Activated naive CD4-positive, alpha-beta T cell treated with anti-CD3 and anti-CD28 coated beads, Interleukin-2, amount 50 U/mL, for 16 hours (primary cell): ENCODE data around the gene GOLGA8R.
"Not testable (repeated sequence)": the region's sequence is repeated elsewhere in the genome, so short reads cannot be mapped to it uniquely, and the experiment has no call there.

Source experiments
- DNase-seq: peaks from one replicate; pipeline ENCODE4 v3.0.0-alpha.2; 2020

Gene GOLGA8R, protein sequence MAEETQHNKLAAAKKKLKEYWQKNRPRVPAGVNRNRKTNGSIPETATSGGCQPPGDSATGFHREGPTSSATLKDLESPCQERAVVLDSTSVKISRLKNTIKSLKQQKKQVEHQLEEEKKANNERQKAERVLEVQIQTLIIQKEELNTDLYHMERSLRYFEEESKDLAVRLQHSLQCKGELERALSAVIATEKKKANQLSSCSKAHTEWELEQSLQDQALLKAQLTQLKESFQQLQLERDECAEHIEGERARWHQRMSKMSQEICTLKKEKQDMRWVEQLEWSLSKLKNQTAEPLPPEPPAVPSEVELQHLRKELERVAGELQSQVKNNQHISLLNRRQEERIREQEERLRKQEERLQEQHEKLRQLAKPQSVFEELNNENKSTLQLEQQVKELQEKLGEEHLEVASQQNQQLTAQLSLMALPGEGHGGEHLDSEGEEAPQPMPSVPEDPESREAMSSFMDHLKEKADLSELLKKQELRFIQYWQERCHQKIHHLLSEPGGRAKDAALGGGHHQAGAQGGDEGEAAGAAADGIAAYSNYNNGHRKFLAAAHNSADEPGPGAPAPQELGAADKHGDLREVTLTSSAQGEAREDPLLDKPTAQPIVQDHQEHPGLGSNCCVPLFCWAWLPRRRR

DNA sequence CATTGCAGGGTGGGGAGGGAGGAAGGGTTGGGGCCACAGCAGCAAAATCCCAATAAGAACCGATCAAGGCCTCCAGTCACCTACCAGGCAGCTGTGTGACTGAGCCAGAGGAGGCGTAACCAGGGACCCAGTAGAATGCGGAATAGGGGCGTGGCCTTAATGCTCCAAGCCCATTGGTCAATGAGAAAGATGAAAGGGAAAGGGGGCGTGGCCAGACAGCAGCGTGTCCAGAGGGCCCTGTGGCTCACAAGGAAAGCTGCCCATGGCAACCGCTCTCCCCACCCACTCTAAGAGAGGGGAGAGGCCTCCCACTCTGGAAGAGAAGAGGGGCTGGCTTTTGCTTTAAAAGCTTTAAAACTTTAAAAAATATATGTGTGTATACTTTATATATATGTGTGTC, at the start of gene GOLGA8R:
Gene GOLGA8R, minus strand, starts transcription at position 101 of the 400 bp plus-strand sequence. Its CDS starts 98 bp downstream, at position 3.
- DNase-seq, result not testable (repeated sequence)

DNA sequence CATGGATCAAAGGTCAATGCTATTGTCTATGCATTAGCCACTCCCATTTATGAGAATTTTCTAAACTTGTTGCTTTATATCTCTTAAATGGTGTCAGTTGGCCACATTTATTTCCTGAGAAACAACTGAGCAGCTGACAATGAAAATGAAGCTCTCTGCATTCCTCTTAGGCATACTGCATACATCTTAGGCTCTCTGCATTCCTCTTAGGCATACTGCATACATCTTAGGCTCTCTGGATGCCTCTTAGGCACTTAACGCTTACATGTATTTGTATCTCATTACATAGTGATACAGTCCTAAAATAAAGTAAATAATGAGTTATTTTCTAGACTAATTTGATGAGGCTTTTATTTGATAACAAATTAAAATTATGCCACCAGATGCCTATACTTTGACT, 49.8 kb upstream of the GOLGA8R start:
- DNase-seq, result not testable (repeated sequence)

DNA sequence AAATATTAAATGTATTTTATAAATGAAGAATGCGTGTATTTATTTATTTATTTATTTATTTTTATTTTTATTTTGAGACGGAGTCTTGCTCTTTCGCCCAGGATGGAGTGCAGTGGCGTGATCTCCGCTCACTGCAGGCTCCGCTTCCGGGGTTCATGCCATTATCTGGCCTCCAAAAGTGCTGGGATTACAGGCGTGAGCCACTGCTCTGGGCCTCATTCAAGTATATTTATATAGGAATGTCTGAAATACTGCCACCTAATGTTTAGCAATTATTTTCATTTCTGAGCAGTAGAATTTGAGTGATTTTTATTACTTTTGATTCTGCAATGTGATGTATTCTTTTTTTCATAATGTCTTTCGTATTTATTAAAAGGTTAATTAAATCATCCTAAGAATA, 48.1 kb upstream of the GOLGA8R start:
- not testable (repeated sequence) for DNase-seq

DNA sequence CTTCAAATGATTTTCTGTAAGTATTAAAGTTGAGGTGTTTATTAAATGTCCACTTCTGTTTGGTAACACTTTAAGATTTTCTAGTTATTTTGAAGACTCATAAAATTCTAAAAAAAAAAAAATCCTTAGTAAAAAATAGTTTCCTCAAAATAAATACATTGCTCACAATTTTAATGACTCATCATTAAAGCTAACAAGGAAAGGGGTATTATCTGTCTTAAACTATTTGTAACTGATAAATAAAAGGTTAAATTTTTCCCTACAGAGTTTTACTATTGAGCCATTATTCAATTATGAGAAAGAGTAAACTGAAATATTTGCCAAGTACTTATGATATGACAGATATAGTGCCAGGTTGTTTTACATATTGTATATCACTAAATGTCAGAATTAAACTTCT, 38.6 kb upstream of the GOLGA8R start:
- DNase-seq, result not testable (repeated sequence)

DNA sequence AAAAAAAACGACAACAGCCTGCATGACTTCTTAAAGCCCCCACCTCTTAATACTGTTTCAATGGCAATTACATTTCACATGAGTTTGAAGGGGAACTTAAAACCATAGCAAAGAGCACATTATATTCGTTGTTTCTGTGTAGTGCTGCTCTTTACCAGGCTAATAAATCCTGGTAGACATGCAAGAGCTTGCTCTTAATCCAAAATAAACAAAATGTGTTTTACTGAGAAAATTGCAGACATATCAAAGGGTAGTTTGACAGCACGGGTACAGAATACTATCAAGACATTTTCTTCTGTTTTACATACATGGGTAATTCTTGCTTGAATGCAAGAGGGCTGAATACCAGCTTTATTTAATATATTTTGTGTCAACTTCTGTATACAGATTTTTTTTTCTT, 24.3 kb upstream of the GOLGA8R start:
- not testable (repeated sequence) for DNase-seq

DNA sequence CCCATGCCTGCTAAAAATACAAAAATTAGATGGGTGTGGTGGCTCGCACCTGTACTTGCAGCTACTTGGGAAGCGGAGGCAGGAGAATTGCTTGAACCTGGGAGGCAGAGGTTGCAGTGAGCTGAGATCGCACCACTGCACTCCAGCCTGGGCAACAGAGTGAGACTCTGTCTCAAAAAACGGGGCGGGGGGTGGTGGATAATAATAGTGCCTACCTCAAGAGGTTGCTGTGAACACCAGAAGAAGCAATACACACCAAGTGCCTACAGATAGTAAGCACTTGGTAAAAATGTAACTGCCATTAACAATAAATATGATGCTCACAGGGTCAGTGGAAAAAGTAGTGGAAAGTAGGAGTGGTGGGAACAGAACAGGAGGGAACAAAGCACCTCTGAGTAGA, 21.8 kb upstream of the GOLGA8R start:
- not testable (repeated sequence) for DNase-seq

DNA sequence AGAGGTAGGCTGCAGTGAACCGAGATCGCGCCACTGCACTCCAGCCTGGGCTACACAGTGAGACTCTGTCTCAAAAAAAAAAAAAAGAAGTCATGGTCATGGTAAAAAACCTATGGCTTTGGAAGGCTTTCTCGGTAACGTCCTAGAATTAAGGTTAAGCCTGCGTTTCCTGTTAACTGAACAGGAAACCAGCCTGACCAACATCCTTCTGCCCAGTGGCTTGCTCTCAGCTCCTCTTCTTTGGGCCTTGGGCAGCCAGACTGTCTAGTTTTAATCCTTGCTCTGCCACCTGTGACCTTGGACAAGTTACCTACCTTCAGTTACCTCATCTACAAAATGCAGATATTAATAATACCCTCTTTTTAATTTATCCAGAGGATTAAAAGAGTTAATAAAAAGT, 6.7 kb upstream of the GOLGA8R start:
- DNase-seq, result not testable (repeated sequence)

DNA sequence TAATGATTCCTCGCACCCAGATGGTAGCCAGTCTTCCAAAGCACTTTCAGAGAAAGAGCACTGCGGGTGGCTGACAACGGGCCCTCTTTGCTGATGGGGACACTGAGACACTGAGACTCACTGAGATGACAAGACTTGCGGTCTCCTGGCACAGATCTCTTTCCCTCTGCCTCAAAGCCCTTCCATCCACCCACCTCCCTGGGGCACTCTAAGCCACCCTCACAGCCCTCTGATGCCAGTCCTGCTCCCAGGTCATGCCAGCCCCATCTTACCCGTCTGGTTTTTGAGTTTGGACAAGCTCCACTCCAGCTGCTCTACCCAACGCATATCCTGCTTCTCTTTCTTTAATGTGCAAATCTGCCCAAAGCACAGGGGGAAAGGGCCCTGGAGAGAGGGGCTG, 6.4 kb downstream of the GOLGA8R start:
- peak; percentile 3 for DNase-seq

DNA sequence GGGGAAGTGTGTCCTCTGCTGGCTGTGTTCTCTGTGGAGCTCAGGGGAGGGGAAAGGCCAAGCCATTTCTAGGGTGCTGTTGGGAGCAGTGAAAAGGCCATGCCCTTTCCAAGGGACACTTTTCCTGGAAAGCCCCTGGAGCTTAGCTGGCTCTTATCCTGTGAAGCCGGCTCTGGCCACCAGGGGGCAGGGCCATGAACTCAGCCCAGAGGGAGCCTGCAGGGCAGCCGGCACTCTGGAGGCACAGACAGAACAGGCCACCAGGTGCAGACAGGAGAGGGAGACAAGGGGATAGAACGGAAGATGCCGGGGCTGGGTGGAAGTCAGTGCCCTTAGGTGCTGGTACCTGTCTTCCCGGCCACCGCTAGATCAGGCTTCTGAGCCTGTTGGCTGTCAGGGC, 15.1 kb downstream of the GOLGA8R start:
- DNase-seq, result peak; percentile 72

DNA sequence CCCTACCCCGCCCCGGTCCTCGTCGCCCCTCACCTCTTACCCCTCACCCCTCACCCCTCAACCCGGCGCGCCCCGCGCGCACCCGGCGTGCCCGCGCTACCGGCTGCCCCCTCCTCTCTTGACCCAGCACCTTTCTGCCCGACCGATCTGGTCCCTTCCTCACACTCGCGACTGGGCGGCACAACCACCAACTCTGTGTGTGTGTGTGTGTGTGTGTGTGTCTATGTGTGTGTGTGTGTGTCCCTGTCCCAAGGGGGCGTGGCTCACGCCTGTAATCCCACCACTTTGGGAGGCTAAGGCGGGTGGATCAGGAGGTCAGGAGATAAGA, 20.4 kb downstream of the GOLGA8R start:
- DNase-seq, result not testable (repeated sequence)

DNA sequence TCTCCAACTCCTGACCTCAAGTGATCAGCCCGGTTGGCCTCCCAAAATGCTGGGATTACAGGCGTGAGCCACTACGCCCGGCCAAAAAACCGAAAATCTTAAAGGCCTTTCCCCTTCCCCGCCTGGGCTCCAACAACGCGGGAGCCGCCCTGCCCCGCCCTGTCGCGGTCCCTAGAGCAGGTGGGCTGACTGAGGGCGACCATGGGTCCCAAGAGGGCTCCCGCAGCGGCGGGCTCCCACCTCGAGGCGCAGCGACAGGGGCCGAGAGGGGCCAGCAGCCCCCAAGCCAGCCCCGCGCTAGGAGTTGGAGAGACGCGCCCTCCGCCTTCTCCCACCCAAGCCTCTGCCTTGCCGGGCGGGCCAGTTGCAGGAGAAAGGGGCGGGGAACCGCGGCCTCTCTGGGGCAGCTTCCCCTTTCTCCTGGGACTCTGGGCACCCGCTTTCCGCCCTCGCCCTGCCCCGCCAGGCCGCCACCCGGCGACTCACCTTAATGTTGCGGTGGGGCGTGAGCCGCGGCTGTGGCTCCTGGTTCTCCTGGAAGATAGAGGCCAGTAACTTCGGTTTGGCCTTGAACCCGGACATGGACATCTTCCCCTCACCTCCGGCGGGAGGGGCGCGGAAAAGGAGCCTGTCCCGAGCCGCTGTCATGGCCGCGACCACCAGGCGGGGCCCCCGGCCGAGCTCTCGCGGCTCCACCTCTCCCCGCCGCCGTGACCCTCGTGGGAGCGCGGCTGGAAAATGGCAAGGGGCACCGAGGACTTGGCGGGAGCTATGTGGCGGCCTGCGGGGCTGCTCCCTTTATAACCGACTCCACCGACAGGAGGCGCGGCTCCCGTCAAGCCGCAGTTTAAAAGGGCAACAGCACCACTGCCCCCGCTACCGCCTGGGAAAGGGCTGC, 21.0 kb downstream of the GOLGA8R start, which contains the start of gene CHRFAM7A:
Gene CHRFAM7A, minus strand, starts transcription at position 775 of the 898 bp plus-strand sequence. CDS start 10,189 bp downstream, outside the sequence.
- DNase-seq, result not testable (repeated sequence)

DNA sequence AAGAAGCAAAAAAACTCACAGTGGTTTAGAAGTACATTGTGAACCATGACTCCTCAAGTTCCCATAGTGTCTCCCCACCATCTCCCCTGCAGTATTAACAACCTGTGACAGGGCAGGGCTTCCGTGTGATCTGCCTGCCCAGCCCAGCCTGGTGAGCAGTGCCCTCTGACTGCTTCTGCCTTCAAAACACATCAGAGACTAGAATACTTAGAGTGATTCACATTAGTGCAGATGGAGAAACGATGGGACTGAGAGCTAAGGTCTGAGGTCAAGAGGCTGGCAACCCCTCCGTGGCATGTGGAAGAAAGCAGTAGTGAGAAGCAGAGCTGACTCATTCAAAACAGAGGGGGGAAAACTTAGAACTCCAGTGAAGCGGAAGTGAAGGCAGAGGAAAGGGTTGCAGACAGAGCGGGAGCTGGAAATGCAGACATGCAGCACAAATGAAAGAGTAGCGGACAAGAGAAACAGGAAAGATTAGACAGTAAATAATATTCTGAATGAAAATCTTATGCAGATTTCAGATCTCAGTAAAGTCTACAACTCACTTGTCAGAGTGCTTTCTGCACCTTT, 27.7 kb downstream of the GOLGA8R start:
- DNase-seq, result not testable (repeated sequence)

DNA sequence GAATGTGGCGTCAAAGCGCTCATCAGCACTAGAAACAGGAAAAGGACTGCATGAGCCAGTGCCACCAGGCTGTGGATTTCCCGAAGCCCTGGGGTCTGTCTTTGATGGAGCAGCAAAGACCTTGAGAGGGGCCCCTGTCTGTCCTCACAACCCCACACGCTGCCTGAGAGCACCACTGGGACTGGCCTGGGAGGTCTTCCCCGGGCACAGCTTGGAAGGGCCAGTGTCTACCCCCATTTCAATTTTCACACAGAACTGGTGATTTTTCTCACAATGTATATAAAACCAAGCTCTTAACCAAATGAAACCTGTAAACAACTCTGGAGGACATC, 37.0 kb downstream of the GOLGA8R start:
- not testable (repeated sequence) for DNase-seq

DNA sequence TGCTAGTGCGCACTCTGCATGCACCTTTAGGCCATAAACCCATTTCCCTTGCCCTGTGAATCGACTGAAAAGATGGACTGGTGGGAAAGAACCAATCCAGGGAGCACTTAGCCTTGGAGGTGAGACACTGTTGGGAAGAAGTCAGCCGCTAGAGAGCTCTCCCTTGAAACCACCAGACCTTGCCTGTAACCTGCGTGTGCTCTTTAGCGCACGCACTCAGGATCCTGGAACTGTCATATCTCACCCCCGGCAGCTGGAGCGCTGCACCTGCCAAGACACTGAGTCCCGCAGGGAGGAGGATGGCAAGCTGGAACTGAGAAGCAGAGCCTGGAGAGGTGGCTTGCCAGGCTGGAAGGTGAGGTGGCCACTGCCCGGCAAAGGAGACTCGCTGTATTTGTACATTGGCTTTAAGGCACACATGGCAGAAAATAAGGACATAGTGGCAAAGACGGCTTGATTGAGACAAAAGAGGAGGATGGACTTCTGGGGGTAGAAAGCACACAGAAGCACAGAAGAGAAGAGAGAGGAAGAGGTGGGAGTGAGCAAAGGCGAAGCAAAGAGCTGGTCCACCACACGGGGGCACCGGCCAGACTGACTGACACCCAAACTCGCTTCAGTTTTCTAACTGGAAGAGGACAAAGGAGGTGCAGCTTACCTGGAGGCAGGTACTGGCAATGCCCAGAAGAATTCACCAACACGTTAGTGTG, 37.5 kb downstream of the GOLGA8R start:
- DNase-seq, result not testable (repeated sequence)

DNA sequence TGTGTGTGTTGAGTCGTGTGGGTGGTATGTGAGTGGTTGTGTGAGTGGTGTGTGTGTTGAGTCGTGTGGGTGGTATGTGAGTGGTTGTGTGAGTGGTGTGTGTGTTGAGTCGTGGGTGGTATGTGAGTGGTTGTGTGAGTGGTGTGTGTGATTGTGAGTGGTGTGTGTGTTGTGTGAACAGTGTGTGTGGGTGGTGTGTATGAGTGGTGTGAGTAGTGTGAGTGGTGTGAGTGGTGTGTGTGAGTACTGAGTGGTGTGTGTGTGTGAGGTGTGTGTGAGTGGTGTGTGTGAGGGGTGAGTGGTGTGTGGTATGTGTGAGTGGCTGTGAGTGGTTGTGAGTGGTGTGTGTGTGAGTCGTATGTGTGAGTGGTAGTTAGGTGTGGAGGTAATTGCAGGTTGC, 38.2 kb downstream of the GOLGA8R start:
- not testable (repeated sequence) for DNase-seq

DNA sequence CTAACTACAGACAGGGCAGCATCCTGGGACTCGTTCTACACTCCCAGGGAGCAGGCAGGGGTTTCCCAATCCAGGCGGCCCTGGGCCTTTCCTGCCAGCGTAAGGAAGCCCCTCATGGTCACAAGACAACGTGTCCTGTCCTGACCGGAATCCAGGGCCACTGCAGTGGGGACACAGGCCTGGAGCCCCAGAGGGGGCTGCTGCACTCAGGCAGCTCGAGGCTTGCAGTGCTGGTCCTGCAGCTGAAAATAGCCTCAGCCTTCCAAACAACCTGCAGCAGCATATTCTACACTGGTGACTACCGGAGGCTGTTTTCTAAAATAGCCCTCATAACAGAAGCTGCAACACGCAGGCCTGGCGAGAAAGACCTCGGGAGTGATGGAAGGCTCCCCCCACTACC, 39.2 kb downstream of the GOLGA8R start:
- not testable (repeated sequence) for DNase-seq

DNA sequence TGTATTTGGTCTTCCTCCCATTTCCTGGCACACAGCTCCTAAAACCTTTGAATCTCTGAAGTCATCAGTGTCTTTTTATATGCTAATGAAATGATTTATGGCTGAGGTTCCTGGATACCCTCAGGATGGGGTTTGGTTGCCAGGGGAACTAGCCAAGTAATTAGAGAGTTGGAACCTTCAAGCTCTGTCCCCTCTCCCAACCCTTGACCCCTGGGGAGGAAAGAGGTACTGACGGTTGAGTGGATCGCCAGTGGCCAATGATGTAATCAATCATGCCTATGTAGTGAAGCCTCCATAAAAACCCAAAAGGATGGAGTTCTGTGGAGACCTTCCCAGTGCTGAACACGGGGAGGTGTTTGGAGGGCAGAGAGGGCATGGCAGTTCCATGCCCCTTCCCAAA, 45.8 kb downstream of the GOLGA8R start:
- DNase-seq, result not testable (repeated sequence)

DNA sequence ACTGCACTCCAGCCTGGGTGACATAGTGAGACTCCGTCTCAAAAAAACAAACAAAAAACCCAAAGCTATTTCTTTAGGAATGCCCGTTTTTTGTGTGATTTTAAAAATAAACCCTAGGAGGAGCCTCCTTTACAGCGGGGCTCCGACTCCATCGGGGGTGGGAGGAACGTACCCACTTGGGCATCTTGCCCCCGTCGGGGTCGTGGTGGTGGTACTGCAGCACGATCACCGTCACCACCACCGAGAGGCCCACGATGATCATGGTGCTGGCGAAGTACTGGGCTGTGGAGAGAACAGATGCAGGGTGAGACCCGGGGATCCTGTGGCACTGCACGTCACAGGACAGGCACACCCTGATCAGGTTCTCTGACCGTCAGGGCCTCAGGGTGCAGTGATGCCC, 46.8 kb downstream of the GOLGA8R start:
- DNase-seq, result not testable (repeated sequence)

DNA sequence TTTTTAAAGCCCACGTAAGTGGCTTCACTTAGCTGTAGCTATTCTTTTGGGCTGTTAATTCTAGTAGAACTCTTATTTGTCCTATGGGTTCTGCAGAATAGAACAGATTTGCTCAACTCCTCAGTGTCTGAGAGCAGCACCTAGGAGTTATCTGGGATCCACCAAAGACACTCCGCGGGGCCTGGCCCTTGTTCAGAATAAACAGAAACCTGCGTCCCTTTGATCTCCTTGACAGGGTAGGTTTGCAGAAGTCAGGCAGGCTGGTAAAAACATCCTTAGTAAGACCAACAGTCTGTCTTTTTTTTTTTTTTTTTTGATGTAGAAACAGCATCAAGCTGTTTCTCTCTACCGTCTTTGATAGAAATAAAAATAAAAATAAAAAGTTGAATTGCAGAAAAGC, 52.7 kb downstream of the GOLGA8R start:
- not testable (repeated sequence) for DNase-seq

DNA sequence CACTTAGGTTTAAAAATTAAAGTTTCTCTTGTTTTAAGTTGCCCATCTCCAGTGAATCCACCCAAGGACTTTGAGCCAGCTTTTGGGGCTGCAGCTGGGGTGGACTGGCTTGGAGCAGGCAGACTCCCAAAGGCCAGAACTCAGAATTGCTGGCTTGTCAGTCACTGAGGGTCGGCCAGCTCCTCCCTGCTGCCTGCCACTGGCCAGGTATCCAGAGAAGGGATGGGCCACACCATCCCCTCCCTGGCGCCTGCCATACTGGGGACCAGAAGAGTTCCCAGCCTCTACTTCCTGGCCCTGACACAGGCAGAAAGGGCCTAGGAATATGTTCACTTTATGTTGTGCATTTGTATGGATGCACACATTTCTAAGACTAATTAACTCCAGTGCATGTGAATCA, 53.1 kb downstream of the GOLGA8R start:
- DNase-seq, result not testable (repeated sequence)

DNA sequence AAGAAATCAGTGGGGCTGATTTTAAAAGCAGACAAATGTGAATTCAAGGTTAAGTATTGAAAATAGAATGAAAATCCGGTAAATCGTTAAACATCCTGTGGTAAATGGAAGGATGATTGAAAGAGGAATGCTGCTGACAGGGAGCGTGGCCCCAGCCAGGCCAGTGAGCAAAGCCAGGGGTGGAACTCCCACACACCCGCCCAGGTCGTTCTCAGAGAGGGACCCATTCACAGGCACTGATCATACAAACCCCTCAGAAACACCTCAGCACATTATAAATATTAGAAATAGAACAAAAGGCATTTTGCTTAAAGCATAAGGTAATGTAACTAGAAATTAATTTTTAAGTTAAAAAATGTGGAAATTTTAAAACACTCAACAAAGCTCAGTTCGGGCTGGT, 59.0 kb downstream of the GOLGA8R start:
- DNase-seq, result not testable (repeated sequence)
